ENCODE results near the gene NMUR2. TPM values are rescaled to one million over a fixed set of nuclear protein-coding genes. Genes with fewer than 3 reads are reported as not detected.

NMUR2 gene
- polyA plus RNA-seq, 1 of the 3 experiments (the other 2 are of a cell fraction), result not detected

DNA sequence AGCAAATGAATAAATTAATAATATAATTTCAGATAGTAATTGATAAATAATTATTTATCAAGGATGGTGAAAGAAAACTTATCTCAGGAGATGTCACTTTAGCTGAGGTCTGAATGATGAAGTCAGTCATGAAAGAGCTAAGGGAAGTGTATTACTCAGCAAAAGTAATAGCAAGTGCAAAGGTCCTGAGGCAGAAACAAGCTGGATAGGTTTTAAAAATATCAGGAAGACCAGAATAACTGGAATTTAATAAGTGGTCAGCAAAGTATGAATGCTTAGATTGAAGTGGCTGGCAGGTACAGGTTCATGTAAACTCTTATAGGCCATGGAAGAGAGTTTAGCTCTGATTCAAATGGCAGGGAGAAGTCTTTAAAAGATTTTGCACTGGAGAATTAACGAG lies 1.0 kb upstream of the NMUR2 start:
- no peak overlapping the region for H3K4me3 ChIP-seq (ENCODE audit: low read depth in 2 of 2, low read length in 1 of 2)
- H3K27me3 ChIP-seq (ENCODE audit: insufficient read depth), result no peaks in the 10 kb centered on the region
- no peak overlapping the region for H2AFZ ChIP-seq (ENCODE audit: low read depth)
- H3F3A ChIP-seq (replicated peaks; ENCODE audit: insufficient read depth), result no peaks in the 10 kb centered on the region
- ChIA-PET POLR2A (no interaction called here), CTCF (interaction anchor here (1.1 kb wide), 1 partner anchor 57 kb away, joined by 3 read pairs; no protein-coding TSS in a partner anchor)
- H3K4me1 ChIP-seq (ENCODE audit: control insufficient read depth in 1 of 2, insufficient read depth in 2 of 2, low read depth in 1 of 2, low read length in 1 of 2), result no peaks in the 10 kb centered on the region; a peak in 1 of 4 replicates
- no peaks in the 10 kb centered on the region for H3K9me2 ChIP-seq
- H3K9me3 ChIP-seq, result no peaks in the 10 kb centered on the region
- H3K4me2 ChIP-seq, result no peak overlapping the region
- H3K79me2 ChIP-seq (ENCODE audit: insufficient read depth), result no peaks in the 10 kb centered on the region
- TF ChIP-seq TCF12 (IDR thresholded peaks at IDR 0.05) (no peak), TAF1 (IDR thresholded peaks at IDR 0.05; ENCODE audit: borderline replicate concordance, low read depth, low read length) (no peak), RXRA (IDR thresholded peaks at IDR 0.05; ENCODE audit: borderline replicate concordance, low read depth) (no peak), RCOR1 (IDR thresholded peaks at IDR 0.05; ENCODE audit: low read length) (no peak), NFIC (IDR thresholded peaks at IDR 0.05; ENCODE audit: borderline replicate concordance) (no peak), REST (IDR thresholded peaks at IDR 0.05; ENCODE audit: low read depth, low read length) (no peak), MAX (IDR thresholded peaks at IDR 0.05; ENCODE audit: low read depth) (no peak), RFX5 (IDR thresholded peaks at IDR 0.05; ENCODE audit: low read length) (no peak), EP300 (IDR thresholded peaks at IDR 0.05; ENCODE audit: borderline replicate concordance in 1 of 2, low read depth in 1 of 2, low read length in 1 of 2) (no peak), SMC3 (IDR thresholded peaks at IDR 0.05; ENCODE audit: low read depth, low read length) (no peak), GABPA (IDR thresholded peaks at IDR 0.05; ENCODE audit: low read depth) (no peak), YY1 (IDR thresholded peaks at IDR 0.05; ENCODE audit: low read depth) (no peak), TEAD4 (IDR thresholded peaks at IDR 0.05; ENCODE audit: borderline replicate concordance, insufficient read depth) (no peak), IRF3 (IDR thresholded peaks at IDR 0.05; ENCODE audit: low read depth, low read length) (no peak), POLR2AphosphoS5 (IDR thresholded peaks at IDR 0.05; ENCODE audit: low read depth, low read length) (no peak)
- no peak for DNase-seq
- 3% methylated on average over 1 of the region's 1 CpG for WGBS (ENCODE audit: low lambda C conversion rate)
- no peaks in the 10 kb centered on the region for H3K36me3 ChIP-seq (replicated peaks in 1 of 2; ENCODE audit: control insufficient read depth in 1 of 2, insufficient read depth in 2 of 2, low read length in 1 of 2)
- no peak overlapping the region for H3K9ac ChIP-seq
- no peaks in the 10 kb centered on the region for H4K20me1 ChIP-seq (ENCODE audit: insufficient read depth)
- H3K27ac ChIP-seq (ENCODE audit: low read depth in 2 of 2, low read length in 1 of 2), result no peak overlapping the region
